H7 (cell line): Measurements from ENCODE around the gene TNS2. TPM values are rescaled to one million over a fixed set of nuclear protein-coding genes. Genes with fewer than 3 reads are reported as not detected.
"Not testable (repeated sequence)": the region's sequence is repeated elsewhere in the genome, so short reads cannot be mapped to it uniquely, and the experiment has no call there.

Experiments
- DNase-seq: peaks from one replicate; pipeline ENCODE4 v3.0.0; 2012
- H3K27me3 ChIP-seq: 2 replicates; pipeline ENCODE4 v1.6.0; 2011; ENCODE audit warnings: mild to moderate bottlenecking, low read length; ENCODE audit not compliant: control insufficient read depth, insufficient read depth
- H3K36me3 ChIP-seq: replicated peaks from 2 replicates; pipeline ENCODE4 v1.5.1; 2011; ENCODE audit warnings: low read length; ENCODE audit not compliant: control insufficient read depth, insufficient read depth
- H3K4me3 ChIP-seq: 2 replicates; pipeline ENCODE4 v1.5.1; 2011; ENCODE audit warnings: low read depth, mild to moderate bottlenecking, control low read depth, low read length, moderate library complexity; ENCODE audit not compliant: insufficient read depth
- total RNA-seq: library from RNA; depleted of rRNA; stranded (reverse); fragments of >200 nt; shearing (Covaris generic); gene quantifications from 2 replicates; pipeline ENCODE4 v1.2.3, GENCODE V29; 2014; rRNA removed

The TNS2 gene
- total RNA-seq, 1 experiment from 2014 or later = 7.6 TPM

DNA sequence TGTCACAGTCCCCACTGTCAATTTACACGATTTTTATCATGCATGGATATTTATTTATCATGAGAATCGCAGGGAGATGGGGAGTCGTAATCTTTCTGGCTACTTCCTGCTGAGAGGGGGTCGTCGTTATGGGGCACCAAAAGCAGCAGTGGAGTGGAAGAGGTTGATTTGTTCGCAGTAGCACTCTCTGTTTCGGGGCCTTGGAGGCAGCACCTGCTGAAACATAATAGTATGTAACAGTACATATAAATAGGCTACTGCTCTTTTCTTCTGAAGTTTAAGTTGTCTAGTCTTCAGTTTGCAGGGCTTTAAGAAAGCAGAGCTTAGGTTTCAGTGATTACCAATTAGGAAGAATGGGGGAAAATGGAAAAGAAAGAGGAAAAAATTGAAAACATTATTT, 57.3 kb downstream of the TNS2 start:
- Histone ChIP-seq H3K36me3 (no peaks in the 10 kb centered on the region), H3K4me3 (no peak overlapping the region), H3K27me3 (no peaks in the 10 kb centered on the region)
- no peak for DNase-seq

DNA sequence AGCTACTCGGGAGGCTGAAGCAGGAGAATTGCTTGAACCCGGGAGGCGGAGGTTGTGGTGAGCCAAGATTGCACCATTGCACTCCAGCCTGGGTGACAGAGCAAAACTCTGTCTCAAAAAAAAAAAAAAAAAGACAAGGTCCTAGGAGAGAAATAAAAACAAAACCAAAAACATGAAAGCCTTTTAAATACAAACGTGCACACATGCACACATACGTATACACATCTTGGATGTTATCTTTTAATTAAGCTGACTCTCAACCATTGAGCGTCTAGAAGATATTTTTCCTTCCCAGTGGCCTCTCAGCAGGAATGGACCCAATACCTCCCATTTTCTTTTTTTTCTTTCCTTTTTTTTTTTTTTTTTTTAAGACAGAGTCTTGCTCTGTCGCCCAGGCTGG, 62.6 kb downstream of the TNS2 start:
- H3K27me3 ChIP-seq, H3K4me3 ChIP-seq, DNase-seq, H3K36me3 ChIP-seq: not testable (repeated sequence)

DNA sequence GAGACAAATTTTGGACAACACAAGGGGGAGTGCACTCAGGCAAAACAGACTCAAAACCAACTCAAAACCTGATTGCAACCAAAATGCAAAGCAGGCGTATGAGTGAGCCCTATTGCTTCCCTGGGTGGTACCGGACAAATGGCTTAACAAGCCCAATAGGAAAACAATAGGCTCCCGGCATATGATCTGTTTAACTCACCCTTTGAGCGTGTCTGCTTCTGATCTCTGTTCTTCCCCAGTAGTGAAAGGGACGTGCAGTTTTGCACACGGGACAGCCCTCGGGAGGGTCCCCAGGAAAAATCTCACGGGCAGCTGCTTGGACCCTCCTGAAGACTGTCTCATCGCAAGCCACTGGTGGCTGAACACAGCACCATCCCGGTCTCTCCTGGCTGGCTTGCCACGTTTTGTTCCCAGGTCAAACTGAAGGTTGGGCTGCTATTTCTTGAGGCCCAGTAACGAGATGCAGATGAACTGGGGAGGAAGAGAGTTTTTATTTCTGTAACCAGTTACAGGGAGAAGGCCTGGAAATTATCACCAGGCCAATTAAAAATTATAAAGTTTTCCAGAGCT, 63.4 kb downstream of the TNS2 start:
- H3K4me3 ChIP-seq = no peak overlapping the region
- DNase-seq = no peak
- no peaks in the 10 kb centered on the region for H3K36me3 ChIP-seq
- no peaks in the 10 kb centered on the region; the same call in 1 of the 2 replicates for H3K27me3 ChIP-seq

DNA sequence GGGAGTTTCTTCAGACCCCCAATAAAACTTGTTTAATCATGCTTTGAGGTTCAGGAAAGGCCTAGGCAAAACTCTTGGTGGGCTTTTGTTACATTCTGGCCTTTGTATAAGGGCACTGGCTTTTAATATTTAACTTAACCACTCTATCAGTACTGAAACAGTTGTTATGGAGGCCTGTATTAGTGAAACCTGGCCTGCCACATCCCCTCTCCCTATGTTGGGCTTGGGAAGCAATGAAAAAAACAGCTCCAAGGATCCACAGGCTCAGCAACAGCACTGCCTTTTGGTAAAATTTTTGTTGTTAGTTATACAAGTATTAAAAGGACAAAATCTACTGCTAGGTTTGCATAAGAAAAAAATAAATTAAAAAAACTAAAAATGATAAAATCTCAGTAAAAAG, 64.1 kb downstream of the TNS2 start:
- Histone ChIP-seq H3K36me3 (no peaks in the 10 kb centered on the region), H3K27me3 (peaks cover 2% of the 10 kb centered on the region), H3K4me3 (no peak overlapping the region)
- DNase-seq = no peak

Other genes starting within 250 kb of the TNS2 start
- not detected in 2 replicates for gene KRT4, start 235.9 kb upstream of the TNS2 start, total RNA-seq
- gene KRT79, start 215.8 kb upstream of the TNS2 start, total RNA-seq = not detected in 2 replicates
- gene KRT78, start 201.1 kb upstream of the TNS2 start, total RNA-seq = not detected in 2 replicates
- 318 and 445 TPM in 2 replicates for gene KRT8, start 145.0 kb upstream of the TNS2 start, total RNA-seq
- 578 and 613 TPM in 2 replicates for gene KRT18, start 100.9 kb upstream of the TNS2 start, total RNA-seq
- 581 and 770 TPM in 2 replicates for gene EIF4B, start 43.6 kb upstream of the TNS2 start, total RNA-seq
- 8.3 and 8.7 TPM in 2 replicates for gene SPRYD3, start 29.3 kb downstream of the TNS2 start, total RNA-seq
- 10.8 and 17.5 TPM in 2 replicates for gene IGFBP6, start 47.6 kb downstream of the TNS2 start, total RNA-seq
- gene SOAT2, start 53.4 kb downstream of the TNS2 start, total RNA-seq = not detected in 2 replicates
- 8.7 and 9.1 TPM in 2 replicates for gene ZNF740, start 130.7 kb downstream of the TNS2 start, total RNA-seq
- gene CSAD, start 130.9 kb downstream of the TNS2 start, total RNA-seq = 3.0 and 3.4 TPM in 2 replicates
- gene ITGB7, start 157.2 kb downstream of the TNS2 start, total RNA-seq = 0.30 and 0.52 TPM in 2 replicates
- gene RARG, start 182.1 kb downstream of the TNS2 start, total RNA-seq = 50.1 and 58.1 TPM in 2 replicates
- 43.6 and 46.2 TPM in 2 replicates for gene ESPL1, start 218.2 kb downstream of the TNS2 start, total RNA-seq
- 242 and 304 TPM in 2 replicates for gene PFDN5, start 245.5 kb downstream of the TNS2 start, total RNA-seq
- gene MYG1, start 249.6 kb downstream of the TNS2 start, total RNA-seq = 74.2 and 98.0 TPM in 2 replicates